ENCODE results near the gene NLRP7. TPM values are rescaled to one million over a fixed set of nuclear protein-coding genes. Genes with fewer than 3 reads are reported as not detected.
"Not testable (repeated sequence)": the region's sequence is repeated elsewhere in the genome, so short reads cannot be mapped to it uniquely, and the experiment has no call there.

The NLRP7 gene
- polyA plus RNA-seq, 4 donors, result 0.03 TPM; not detected in 3

DNA sequence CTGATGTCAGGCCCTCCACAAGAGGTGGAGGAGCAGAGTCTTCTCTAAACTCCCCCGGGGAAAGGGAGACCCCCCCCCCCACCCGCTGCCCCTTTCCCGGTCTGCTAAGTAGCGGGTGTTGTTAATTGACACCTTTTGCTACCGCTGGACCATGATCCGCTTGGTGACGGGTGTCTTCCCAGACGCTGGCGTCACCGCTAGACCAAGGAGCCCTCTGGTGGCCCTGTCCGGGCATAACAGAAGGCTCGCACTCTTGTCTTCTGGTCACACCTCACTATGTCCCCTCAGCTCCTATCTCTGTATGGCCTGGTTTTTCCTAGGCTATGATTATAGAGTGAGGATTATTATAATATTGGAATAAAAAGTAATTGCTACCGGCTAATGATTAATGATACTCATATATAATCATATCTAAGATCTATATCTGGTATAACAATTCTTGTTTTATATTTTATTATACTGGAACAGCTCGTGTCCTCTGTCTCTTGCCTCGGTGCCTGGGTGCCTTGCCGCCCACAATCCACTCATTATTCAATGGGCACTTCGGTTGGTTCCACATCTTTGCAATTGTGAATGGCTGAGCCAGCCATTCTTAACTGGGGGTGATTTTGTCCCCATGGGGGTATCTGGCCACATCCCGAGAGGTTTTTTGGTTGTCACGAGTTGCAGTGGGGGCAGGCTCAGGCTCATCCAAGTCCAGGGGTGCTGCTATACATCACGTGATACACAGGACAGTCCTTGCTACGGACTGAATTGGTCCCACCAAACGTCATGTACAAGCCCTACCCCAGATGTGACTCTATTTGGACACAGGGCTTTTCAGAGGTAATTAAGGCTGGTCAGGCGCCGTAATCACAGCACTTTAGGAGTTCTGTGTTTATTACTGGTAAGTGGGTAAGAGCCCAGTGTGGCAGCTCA lies 27.4 kb downstream of the NLRP7 start:
- not testable (repeated sequence) for DNase-seq (ENCODE audit: low read depth in 4 of 4, low spot score in 3 of 4)

DNA sequence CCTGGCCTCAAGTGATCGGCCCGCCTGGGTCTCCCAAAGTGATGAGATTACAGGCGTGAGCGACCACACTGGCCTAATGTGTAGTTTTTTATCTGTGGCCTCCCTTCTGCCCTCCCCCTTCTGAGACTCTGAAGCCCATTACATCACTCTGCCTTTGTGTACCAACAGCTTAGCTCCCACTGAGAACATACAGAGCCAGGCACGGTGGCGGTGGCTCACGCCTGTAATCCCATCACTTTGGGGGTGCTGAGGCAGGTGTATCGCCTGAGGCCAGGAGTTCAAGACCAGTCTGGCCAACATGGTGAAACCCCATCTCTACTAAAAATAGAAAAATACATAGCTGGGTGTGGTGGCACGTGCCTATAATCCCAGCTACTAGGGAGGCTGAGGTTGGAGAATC lies 28.8 kb downstream of the NLRP7 start:
- no peak for DNase-seq (ENCODE audit: low read depth in 4 of 4, low spot score in 3 of 4)

- no peak for DNase-seq (ENCODE audit: low read depth in 4 of 4, low spot score in 3 of 4)
Measured at GRCh38 chr19:54916822-54917221, 30.5 kb downstream of the NLRP7 start.

DNA sequence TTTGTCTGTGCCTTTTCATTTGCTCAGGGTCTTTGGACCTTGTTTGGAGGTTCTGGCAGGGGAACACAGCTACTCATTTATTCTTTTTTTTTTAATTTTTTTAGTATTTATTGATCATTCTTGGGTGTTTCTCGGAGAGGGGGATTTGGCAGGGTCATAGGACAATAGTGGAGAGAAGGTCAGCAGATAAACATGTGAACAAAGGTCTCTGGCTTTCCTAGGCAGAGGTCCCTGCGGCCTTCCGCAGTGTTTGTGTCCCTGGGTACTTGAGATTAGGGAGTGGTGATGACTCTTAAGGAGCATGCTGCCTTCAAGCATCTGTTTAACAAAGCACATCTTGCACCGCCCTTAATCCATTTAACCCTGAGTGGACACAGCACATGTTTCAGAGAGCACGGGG lies 39.4 kb downstream of the NLRP7 start:
- not testable (repeated sequence) for DNase-seq (ENCODE audit: low read depth in 4 of 4, low spot score in 3 of 4)

- no peak for DNase-seq (ENCODE audit: low read depth in 4 of 4, low spot score in 3 of 4)
Measured at GRCh38 chr19:54906819-54907218, 40.5 kb downstream of the NLRP7 start.

DNA sequence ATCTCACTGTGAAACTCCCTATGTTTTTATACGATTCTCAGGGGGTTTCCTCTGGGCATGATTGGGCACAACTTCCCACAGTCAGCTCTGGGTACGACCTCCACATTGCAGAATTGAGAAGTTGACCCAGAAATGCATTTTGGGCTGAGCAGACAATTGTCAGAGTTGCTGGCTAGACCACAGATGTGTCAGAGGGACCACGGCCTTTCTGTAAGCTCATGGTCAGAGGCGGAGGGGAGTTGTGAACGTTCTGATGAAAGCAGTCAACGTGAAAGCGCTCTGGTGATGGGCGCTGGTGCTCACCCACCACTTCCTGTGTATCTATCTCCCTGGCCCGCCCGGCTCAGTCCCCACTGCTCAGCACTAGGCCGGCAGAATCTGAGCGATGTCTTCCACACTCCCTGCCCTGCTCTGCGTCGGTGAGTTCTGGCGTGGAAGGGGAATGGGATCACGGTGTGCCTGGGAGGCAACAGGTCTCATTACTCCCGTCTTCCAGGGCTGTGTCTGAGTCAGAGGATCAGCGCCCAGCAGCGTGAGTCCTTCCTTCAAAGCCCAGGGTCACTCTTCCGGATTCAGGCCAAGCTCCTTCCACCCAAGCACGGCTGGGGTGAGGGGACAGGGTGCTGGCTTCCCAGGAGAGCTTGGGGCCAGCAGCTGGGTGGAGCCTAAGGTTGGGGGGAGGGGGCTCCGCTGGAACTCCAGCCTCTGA lies 41.4 kb downstream of the NLRP7 start, which contains the start of gene NCR1:
TSS of gene NCR1 (plus strand) at position 346 of the 709 bp plus-strand sequence. CDS start at position 386, 40 bp downstream.
- DNase-seq (ENCODE audit: low read depth in 4 of 4, low spot score in 3 of 4), result peak in 1 of 4 donors; percentile 1

GRCh38 chr19:54905421-54905802 lies 41.9 kb downstream of the NLRP7 start:
- DNase-seq (ENCODE audit: low read depth in 4 of 4, low spot score in 3 of 4), result no peak

DNA sequence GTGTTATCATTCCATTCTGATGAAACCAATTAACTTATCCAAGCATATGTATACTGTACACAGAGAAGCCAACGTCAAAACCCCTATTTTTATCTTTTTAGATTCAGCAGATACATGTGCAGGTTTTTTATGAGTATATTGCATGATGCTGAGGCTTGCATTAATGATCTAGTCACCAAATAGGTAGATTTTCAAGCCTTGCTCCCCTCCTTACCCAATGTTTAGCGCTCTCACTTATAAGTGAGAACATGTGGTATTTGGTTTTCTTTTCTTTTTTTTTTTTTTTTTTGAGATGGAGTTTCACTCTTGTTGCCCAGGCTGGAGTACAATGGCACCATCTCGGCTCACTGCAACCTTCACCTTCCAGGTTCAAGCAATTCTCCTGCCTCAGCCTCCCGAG lies 43.1 kb downstream of the NLRP7 start:
- not testable (repeated sequence) for DNase-seq (ENCODE audit: low read depth in 4 of 4, low spot score in 3 of 4)

GRCh38 chr19:54903303-54903702 lies 44.0 kb downstream of the NLRP7 start:
- DNase-seq (ENCODE audit: low read depth in 4 of 4, low spot score in 3 of 4), result no peak

DNA sequence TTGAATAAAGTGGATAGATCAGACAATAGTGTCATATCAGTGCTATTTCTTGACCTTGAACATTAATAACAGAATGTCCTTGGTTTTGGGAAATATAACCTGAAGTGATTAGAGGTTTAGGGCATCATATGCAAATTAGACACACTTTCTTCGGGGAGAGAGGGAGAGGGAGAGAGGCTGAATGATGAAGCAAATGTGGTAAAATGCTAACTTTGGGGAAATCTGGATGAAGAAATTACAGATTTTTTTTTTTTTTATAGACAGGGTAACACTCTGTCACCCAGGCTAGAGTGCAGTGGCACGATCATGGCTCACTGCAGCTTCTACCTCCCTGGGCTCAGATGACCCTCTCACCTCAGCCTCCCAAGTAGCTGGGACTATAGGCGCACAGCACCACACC lies 45.3 kb downstream of the NLRP7 start:
- DNase-seq (ENCODE audit: low read depth in 4 of 4, low spot score in 3 of 4), result no peak

DNA sequence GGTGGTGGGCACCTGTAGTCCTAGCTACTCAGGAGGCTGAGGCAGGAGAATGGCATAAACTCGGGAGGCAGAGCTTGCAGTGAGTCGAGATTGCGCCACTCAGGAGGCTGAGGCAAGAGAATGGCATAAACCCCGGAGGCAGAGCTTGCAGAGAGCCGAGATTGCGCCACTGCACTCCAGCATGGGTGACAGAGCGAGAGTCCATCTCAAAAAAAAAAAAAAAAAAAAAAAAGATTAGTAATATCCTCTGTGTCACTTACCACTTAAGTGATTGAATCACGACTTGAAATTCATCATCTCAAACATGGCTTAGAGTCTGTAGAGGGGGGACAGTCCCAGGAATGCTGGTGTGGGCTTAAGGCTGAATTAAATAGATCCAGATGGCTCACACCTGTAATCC lies 46.2 kb downstream of the NLRP7 start:
- DNase-seq (ENCODE audit: low read depth in 4 of 4, low spot score in 3 of 4), result not testable (repeated sequence)

DNA sequence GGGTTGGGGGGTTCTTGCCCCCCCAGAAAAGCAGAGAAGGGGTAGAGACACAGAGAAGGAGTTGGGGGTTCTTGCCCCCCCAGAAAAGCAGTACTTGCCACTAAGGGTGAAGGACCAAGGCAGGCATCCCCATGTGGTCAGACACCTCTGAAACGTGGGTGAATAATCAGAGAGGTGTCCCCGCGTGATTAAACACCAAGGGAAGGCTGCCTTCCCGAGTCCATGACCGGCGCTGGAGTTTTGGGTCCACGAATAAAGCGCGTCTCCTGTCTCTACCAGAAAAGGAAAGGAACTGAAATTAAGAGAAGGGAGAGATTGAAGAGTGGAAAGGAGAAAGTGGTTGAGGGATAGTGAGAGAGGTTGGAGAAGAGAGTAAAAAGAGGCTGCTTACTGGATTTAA lies 47.7 kb downstream of the NLRP7 start:
- DNase-seq (ENCODE audit: low read depth in 4 of 4, low spot score in 3 of 4), result not testable (repeated sequence)

- DNase-seq (ENCODE audit: low read depth in 4 of 4, low spot score in 3 of 4), result not testable (repeated sequence)
Measured at GRCh38 chr19:54898685-54899084, 48.6 kb downstream of the NLRP7 start.

DNA sequence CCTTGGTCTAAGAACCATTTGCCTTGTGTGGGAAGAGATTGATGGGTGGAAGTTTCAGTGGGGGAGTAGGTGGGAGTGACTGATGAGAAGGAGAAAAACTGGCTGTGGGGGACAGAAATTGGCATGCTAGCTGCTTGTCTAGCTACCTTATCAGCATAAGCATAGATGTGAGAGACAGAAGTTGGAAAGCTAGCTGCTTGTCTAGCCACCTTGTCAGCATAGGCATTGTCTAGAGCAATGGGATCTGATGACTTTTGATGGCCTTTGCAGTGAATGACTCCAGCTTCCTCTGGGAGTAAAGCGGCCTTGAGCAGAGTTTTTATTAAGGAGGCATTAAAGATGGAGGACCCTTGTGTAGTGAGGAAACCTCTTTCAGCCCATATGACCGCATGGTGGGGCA lies 51.3 kb downstream of the NLRP7 start:
- no peak for DNase-seq (ENCODE audit: low read depth in 4 of 4, low spot score in 3 of 4)

DNA sequence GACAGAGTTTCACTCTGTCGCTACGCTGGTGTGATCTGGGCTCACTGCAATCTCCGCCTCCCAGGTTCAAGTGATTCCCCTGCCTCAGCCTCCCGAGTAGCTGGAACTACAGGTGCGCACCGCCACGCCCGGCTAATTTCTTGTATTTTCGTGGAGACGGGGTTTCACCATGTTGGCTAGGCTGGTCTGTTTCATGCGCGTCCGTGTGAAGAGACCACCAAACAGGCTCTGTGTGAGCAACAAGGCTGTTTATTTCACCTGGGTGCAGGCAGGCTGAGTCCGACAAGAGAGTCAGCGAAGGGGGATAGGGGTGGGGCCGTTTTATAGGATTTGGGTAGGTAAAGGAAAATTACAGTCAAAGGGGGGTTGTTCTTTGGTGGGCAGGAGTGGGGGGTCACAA lies 53.2 kb downstream of the NLRP7 start:
- not testable (repeated sequence) for DNase-seq (ENCODE audit: low read depth in 4 of 4, low spot score in 3 of 4)

DNA sequence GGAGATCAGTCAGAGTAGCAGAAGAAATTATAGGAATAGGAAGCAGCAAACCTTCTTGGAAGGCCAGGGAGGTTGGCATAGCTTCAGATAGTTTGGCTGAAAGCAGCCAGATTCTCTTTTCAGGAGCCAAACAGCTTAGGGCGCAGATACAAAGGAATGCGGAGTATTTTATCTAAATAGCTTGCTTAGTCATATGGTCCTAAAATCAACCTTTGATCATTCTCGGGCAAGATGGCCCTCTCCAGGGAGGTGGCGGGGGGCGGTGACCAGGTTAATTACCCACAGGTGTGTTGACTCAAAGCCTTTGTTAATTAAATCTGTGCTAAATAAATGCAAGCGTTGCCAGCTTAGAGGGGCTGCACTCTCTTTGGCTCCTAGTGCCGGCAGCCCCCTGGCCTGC lies 53.9 kb downstream of the NLRP7 start:
- no peak for DNase-seq (ENCODE audit: low read depth in 4 of 4, low spot score in 3 of 4)

- no peak for DNase-seq (ENCODE audit: low read depth in 4 of 4, low spot score in 3 of 4)
Measured at GRCh38 chr19:54889566-54889965, 57.8 kb downstream of the NLRP7 start.

DNA sequence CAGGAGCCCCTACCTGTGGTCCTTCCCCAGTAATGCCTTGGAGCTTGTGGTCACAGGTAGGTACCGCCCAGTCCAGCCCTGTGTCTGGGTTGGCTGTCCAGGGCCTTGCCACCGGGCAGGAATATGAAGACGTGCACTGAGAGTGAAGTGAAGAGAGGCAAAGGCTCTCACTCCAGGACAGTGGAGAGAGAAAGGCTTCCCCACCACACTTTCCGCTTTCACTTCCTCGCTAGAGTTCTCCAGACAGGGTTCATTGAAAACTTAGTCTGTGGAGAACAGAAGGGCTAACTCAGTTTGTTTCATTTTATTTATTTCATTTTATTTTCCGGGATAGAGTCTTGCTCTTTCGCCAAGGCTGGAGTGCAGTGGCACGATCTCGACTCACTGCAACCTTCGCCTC lies 59.1 kb downstream of the NLRP7 start:
- DNase-seq (ENCODE audit: low read depth in 4 of 4, low spot score in 3 of 4), result no peak

- no peak for DNase-seq (ENCODE audit: low read depth in 4 of 4, low spot score in 3 of 4)
Measured at GRCh38 chr19:54883228-54883627, 64.1 kb downstream of the NLRP7 start.

- no peak for DNase-seq (ENCODE audit: low read depth in 4 of 4, low spot score in 3 of 4)
Measured at GRCh38 chr19:54882758-54883157, 64.6 kb downstream of the NLRP7 start.

DNA sequence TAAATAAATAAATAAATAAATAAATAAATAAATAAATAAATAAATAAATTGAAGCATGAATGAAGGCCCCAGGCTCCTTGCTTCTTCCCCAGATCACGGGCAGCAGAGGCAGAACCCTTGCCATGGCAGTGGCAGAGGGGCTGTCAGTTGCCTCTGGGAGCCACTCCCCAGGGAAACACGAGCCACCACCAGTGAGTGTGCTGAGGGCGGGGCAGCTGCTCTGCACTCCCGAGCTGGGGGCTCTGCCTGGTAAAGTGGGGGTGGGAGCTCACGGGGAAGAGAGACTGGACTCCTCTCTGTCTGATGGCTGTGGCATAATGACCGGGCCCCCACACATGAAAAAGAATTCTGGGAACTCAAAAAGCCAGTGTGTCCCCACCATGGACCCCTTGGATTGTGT lies 65.4 kb downstream of the NLRP7 start:
- DNase-seq (ENCODE audit: low read depth in 4 of 4, low spot score in 3 of 4), result no peak

GRCh38 chr19:54877471-54877870 lies 69.9 kb downstream of the NLRP7 start:
- no peak for DNase-seq (ENCODE audit: low read depth in 4 of 4, low spot score in 3 of 4)
